Neural cell (in vitro differentiated cells): Measurements from ENCODE around the gene IFRD2. TPM values are rescaled to one million over a fixed set of nuclear protein-coding genes. Genes with fewer than 3 reads are reported as not detected.
"Not testable (repeated sequence)": the region's sequence is repeated elsewhere in the genome, so short reads cannot be mapped to it uniquely, and the experiment has no call there.

Source experiments
- H2AFZ ChIP-seq: fragments of 200-600, 300-800 bp; sonication (generic), shearing (Covaris generic); 2 replicates; pipeline ENCODE4 v1.6.0; 2014; ENCODE audit warnings: low read depth, mild to moderate bottlenecking, antibody characterized with exemption, low read length, moderate library complexity
- H3F3A ChIP-seq: fragments of 200-600 bp; shearing (Covaris generic); 2 replicates; pipeline ENCODE4 v1.6.1; 2016; ENCODE audit warnings: mild to moderate bottlenecking, moderate library complexity, mixed read lengths, antibody characterized with exemption, low read length; ENCODE audit not compliant: insufficient read depth, poor library complexity, severe bottlenecking
- H3K27ac ChIP-seq: fragments of 200-600, 300-800 bp; sonication (generic), shearing (Covaris generic); 2 replicates; pipeline ENCODE4 v1.5.1; 2014; ENCODE audit warnings: mild to moderate bottlenecking, low read length, moderate library complexity
- H3K27me3 ChIP-seq: fragments of 300-800, 200-600 bp; sonication (generic), shearing (Covaris generic); 2 replicates; pipeline ENCODE4 v1.6.0; 2014; ENCODE audit warnings: mild to moderate bottlenecking, low read depth, low read length, moderate library complexity; ENCODE audit not compliant: insufficient read depth
- H3K36me3 ChIP-seq: fragments of 300-800, 200-600 bp; sonication (generic), shearing (Covaris generic); 2 replicates; pipeline ENCODE4 v1.5.1; 2014; ENCODE audit warnings: mild to moderate bottlenecking, antibody characterized with exemption, low read length, moderate library complexity; ENCODE audit not compliant: insufficient read depth
- H3K4me2 ChIP-seq: fragments of 300-800, 200-600 bp; sonication (generic), shearing (Covaris generic); 2 replicates; pipeline ENCODE4 v1.6.0; 2014; ENCODE audit warnings: mild to moderate bottlenecking, low read length
- H3K4me3 ChIP-seq: fragments of 300-800, 200-600 bp; sonication (generic), shearing (Covaris generic); 2 replicates; pipeline ENCODE4 v1.5.1; 2014; ENCODE audit warnings: mild to moderate bottlenecking, low read length, moderate library complexity
- H3K79me2 ChIP-seq: fragments of 200-600 bp; shearing (Covaris generic); replicated peaks from 2 replicates; pipeline ENCODE4 v1.6.0; 2014; ENCODE audit warnings: mild to moderate bottlenecking, low read length, moderate library complexity; ENCODE audit not compliant: insufficient read depth
- H3K9ac ChIP-seq: fragments of 300-800, 200-600 bp; sonication (generic), shearing (Covaris generic); 2 replicates; pipeline ENCODE4 v1.6.1; 2016; ENCODE audit warnings: mild to moderate bottlenecking, low read length, mixed read lengths
- H3K9me2 ChIP-seq: fragments of 200-600 bp; shearing (Covaris generic); 2 replicates; pipeline ENCODE4 v1.6.1; 2016; ENCODE audit warnings: mild to moderate bottlenecking, low read length, mixed read lengths; ENCODE audit not compliant: insufficient read depth
- H3K9me3 ChIP-seq: fragments of 200-600, 300-800 bp; sonication (generic), shearing (Covaris generic); 2 replicates; pipeline ENCODE4 v1.6.1; 2016; ENCODE audit warnings: mild to moderate bottlenecking, mixed run types, low read length, moderate library complexity, mixed read lengths
- H4K20me1 ChIP-seq: fragments of 200-600 bp; shearing (Covaris generic); 2 replicates; pipeline ENCODE4 v1.6.1; 2016; ENCODE audit warnings: mild to moderate bottlenecking, mixed run types; ENCODE audit not compliant: insufficient read depth
- EP300 ChIP-seq: fragments of 450-650 bp; conservative IDR thresholded peaks from 2 replicates; pipeline ENCODE4 v1.6.1; 2014; ENCODE audit warnings: antibody characterized with exemption, mild to moderate bottlenecking, moderate library complexity; ENCODE audit not compliant: poor library complexity, severe bottlenecking
- EZH2 ChIP-seq: fragments of 200-600, 300-800 bp; shearing (Covaris generic), sonication (generic); IDR thresholded peaks from 2 replicates; pipeline ENCODE4 v1.6.1; 2014; ENCODE audit warnings: antibody characterized with exemption, low read length, borderline replicate concordance, mild to moderate bottlenecking; ENCODE audit not compliant: insufficient read depth, poor library complexity, severe bottlenecking
- MXI1 ChIP-seq: fragments of 450-650 bp; conservative IDR thresholded peaks from 2 replicates; pipeline ENCODE4 v1.6.1; 2014; ENCODE audit warnings: antibody characterized with exemption, mild to moderate bottlenecking; ENCODE audit not compliant: poor library complexity, severe bottlenecking
- POLR2AphosphoS5 ChIP-seq: IDR thresholded peaks from 2 replicates; pipeline ENCODE4 v1.6.1; 2012
- RAD21 ChIP-seq: fragments of 450-650 bp; conservative IDR thresholded peaks from 2 replicates; pipeline ENCODE4 v1.6.1; 2014; ENCODE audit warnings: antibody characterized with exemption, mild to moderate bottlenecking, moderate library complexity
- SMC3 ChIP-seq: fragments of 450-650 bp; conservative IDR thresholded peaks from 2 replicates; pipeline ENCODE4 v1.6.1; 2014; ENCODE audit warnings: antibody characterized with exemption, mild to moderate bottlenecking, moderate library complexity; ENCODE audit not compliant: poor library complexity
- TAF1 ChIP-seq: IDR thresholded peaks from 2 replicates; pipeline ENCODE4 v1.6.1; 2012; ENCODE audit warnings: low read depth
- polyA plus RNA-seq: library from polyadenylated mRNA; depleted of rRNA; stranded (reverse); fragments of >200 nt; gene quantifications from 2 replicates; pipeline ENCODE4 v1.2.3, GENCODE V29; 2014
- TF ChIP-seq, protein P1 (sequence below): IDR thresholded peaks from 2 replicates; pipeline ENCODE4 v1.6.1; 2012; ENCODE audit warnings: borderline replicate concordance
- TF ChIP-seq, protein P2 (sequence below): fragments of 450-650 bp; IDR thresholded peaks from 2 replicates; pipeline ENCODE4 v1.5.1; 2014; ENCODE audit warnings: antibody characterized with exemption, mild to moderate bottlenecking, moderate library complexity; ENCODE audit not compliant: poor library complexity, severe bottlenecking

Gene IFRD2
- polyA plus RNA-seq, 1 donor from 2014 or later: 41.8 TPM

DNA sequence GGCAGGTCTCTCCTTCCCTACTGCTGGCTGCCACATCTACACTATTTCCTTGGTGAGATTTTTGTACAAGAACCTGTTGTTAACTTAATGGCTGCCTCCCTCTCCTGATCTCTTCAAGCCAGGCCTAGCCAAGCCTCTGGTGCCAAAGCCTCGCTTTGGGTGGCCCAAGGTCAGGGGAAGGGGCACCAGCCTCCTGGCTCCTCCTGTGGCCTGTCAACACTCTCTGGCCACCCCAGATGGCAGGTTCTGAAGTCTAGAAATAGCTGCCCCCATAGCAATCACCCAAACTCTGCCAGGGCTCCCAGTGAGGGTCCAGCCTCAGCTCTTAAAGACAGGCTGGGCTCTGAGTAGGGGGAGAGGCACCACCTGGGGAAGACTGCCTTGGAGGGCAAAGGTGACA, 5.0 kb downstream of the IFRD2 start:
- Histone ChIP-seq H3F3A (no peaks in the 10 kb centered on the region), H3K9me2 (no peaks in the 10 kb centered on the region), H2AFZ (no peak overlapping the region), H3K36me3 (no peaks in the 10 kb centered on the region), H3K9me3 (no peaks in the 10 kb centered on the region), H3K27me3 (no peaks in the 10 kb centered on the region), H4K20me1 (no peaks in the 10 kb centered on the region), H3K27ac (no peak overlapping the region), H3K4me3 (no peak overlapping the region), H3K9ac (no peak overlapping the region), H3K4me2 (no peak overlapping the region), H3K79me2 (peaks cover 6% of the 10 kb centered on the region)
- TF ChIP-seq RAD21 (no peak), EZH2 (no peak), EP300 (no peak), SMC3 (no peak), MXI1 (no peak), POLR2AphosphoS5 (no peak), TAF1 (no peak)
- TF ChIP-seq, protein P1, sequence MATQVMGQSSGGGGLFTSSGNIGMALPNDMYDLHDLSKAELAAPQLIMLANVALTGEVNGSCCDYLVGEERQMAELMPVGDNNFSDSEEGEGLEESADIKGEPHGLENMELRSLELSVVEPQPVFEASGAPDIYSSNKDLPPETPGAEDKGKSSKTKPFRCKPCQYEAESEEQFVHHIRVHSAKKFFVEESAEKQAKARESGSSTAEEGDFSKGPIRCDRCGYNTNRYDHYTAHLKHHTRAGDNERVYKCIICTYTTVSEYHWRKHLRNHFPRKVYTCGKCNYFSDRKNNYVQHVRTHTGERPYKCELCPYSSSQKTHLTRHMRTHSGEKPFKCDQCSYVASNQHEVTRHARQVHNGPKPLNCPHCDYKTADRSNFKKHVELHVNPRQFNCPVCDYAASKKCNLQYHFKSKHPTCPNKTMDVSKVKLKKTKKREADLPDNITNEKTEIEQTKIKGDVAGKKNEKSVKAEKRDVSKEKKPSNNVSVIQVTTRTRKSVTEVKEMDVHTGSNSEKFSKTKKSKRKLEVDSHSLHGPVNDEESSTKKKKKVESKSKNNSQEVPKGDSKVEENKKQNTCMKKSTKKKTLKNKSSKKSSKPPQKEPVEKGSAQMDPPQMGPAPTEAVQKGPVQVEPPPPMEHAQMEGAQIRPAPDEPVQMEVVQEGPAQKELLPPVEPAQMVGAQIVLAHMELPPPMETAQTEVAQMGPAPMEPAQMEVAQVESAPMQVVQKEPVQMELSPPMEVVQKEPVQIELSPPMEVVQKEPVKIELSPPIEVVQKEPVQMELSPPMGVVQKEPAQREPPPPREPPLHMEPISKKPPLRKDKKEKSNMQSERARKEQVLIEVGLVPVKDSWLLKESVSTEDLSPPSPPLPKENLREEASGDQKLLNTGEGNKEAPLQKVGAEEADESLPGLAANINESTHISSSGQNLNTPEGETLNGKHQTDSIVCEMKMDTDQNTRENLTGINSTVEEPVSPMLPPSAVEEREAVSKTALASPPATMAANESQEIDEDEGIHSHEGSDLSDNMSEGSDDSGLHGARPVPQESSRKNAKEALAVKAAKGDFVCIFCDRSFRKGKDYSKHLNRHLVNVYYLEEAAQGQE: no peak
- TF ChIP-seq, protein P2, sequence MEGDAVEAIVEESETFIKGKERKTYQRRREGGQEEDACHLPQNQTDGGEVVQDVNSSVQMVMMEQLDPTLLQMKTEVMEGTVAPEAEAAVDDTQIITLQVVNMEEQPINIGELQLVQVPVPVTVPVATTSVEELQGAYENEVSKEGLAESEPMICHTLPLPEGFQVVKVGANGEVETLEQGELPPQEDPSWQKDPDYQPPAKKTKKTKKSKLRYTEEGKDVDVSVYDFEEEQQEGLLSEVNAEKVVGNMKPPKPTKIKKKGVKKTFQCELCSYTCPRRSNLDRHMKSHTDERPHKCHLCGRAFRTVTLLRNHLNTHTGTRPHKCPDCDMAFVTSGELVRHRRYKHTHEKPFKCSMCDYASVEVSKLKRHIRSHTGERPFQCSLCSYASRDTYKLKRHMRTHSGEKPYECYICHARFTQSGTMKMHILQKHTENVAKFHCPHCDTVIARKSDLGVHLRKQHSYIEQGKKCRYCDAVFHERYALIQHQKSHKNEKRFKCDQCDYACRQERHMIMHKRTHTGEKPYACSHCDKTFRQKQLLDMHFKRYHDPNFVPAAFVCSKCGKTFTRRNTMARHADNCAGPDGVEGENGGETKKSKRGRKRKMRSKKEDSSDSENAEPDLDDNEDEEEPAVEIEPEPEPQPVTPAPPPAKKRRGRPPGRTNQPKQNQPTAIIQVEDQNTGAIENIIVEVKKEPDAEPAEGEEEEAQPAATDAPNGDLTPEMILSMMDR: no peak

DNA sequence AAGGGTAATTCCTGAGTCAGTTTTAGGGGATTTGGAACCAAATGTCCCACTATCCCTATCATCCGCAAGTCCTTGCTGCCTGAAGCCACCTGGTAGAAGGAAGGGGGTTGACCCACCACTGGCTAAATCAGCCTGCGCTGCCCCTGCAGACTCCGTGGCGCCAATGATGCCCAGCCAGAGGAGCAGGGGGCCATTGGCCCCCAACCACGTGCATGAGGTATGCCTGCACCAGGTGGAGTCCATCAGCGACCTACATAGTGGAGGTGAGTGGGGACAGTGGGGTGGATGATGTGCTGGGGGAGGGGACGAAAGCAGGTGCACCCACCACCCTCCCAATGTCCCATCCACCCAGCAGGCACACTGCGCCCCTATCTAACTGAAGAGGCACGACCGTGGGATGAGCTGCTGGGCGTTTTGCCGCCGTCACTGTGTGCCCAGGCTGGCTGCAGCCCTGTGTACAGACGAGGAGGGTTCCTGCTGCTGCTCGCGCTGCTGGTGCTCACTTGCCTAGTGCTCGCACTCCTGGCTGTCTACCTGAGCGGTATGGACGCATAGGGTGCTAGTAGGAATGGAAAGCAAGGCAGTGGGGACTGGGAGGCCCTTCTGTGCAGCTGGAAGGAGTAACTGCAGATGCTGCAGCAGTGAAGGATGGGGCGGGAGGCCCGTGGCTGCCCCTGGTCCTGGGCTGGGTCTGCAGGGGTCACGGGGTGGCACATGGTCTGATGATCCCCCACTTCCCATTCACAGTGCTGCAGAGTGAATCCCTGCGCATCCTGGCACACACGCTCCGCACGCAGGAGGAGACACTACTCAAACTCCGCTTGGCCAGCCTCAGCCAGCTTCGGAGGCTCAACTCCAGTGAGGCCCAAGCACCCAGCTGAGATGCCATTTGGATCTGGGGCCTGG, 5.7 kb downstream of the IFRD2 start:
- Histone ChIP-seq H3K36me3 (no peaks in the 10 kb centered on the region), H3K9me3 (no peaks in the 10 kb centered on the region), H3K9ac (no peak overlapping the region), H3K4me3 (no peak overlapping the region), H3K27me3 (no peaks in the 10 kb centered on the region), H3K4me2 (no peak overlapping the region), H3K79me2 (peaks cover 4% of the 10 kb centered on the region), H3F3A (no peaks in the 10 kb centered on the region), H4K20me1 (no peaks in the 10 kb centered on the region), H3K9me2 (no peaks in the 10 kb centered on the region), H2AFZ (no peak overlapping the region), H3K27ac (no peak overlapping the region)
- TF ChIP-seq MXI1 (no peak), EP300 (no peak), RAD21 (no peak), EZH2 (no peak), POLR2AphosphoS5 (no peak), TAF1 (no peak), SMC3 (no peak)
- TF ChIP-seq, protein P2: no peak
- TF ChIP-seq, protein P1: no peak

DNA sequence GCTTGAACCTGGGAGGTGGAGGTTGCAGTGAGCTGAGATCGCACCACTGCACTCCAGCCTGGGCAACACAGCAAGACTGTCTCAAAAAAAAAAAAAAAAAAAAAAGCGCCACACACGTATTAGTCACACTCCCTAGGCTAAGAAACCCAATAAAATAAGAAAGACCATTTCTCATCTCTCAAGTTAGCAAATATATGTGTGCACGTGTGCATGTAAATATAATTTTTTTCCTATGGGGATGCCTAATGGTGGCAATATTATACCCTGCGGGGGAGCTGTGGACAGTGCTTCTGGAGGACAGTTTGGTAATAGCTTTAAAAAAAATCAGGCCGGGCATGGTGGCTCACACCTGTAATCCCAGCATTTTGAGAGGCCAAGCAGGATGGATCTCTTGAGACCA, 8.1 kb downstream of the IFRD2 start:
- not testable (repeated sequence) for H3K9me2 ChIP-seq, H3F3A ChIP-seq, H3K9me3 ChIP-seq, H3K36me3 ChIP-seq, H3K27me3 ChIP-seq, H3K9ac ChIP-seq, H3K27ac ChIP-seq, H3K79me2 ChIP-seq, H3K4me3 ChIP-seq, H4K20me1 ChIP-seq, H3K4me2 ChIP-seq, H2AFZ ChIP-seq
